Prostate gland (tissue), 2 donors: ENCODE measurements around the gene SAFB.

Source experiments
- CTCF ChIP-seq, 4 experiments: fragments of 200-600 bp in 2 of 4; fragments of 450-650 bp in 2 of 4; sonication (generic) in 2 of 4; IDR thresholded peaks; 1 replicate in 3 of 4; 2 replicates in 1 of 4; pipeline ENCODE4 v1.5.1; 2016 to 2019; ENCODE audit warnings: antibody characterized with exemption in 4 of 4, mild to moderate bottlenecking in 2 of 4, moderate library complexity in 2 of 4
- POLR2A ChIP-seq: fragments of 450-650 bp; IDR thresholded peaks from one replicate; pipeline ENCODE4 v1.6.1; 2016; ENCODE audit warnings: antibody characterized with exemption, mild to moderate bottlenecking
- POLR2AphosphoS5 ChIP-seq: sonication (generic); formaldehyde crosslinking; IDR thresholded peaks from one replicate; pipeline ENCODE4 v1.6.1; 2017; ENCODE audit warnings: antibody characterized with exemption

GRCh38 chr19:5705552-5705951 lies 82.7 kb downstream of the SAFB start:
- no peak for TF ChIP-seq CTCF (IDR thresholded peaks at IDR 0.05)
- no peak for TF ChIP-seq POLR2A
- TF ChIP-seq POLR2AphosphoS5 = no peak
